K562 (cell line): ENCODE measurements around the gene CLSTN2. TPM values are rescaled to one million over a fixed set of nuclear protein-coding genes. Genes with fewer than 3 reads are reported as not detected.
A peak's percentile ranks its signal among the peaks of the same experiment; 100 is the strongest.

ENCODE experiments used
- ATF3 ChIP-seq, 2 experiments: fragments of 450-650 bp in 1 of 2; sonication (generic) in 1 of 2; formaldehyde crosslinking in 1 of 2; IDR thresholded peaks in 1 of 2; conservative IDR thresholded peaks in 1 of 2; 2 replicates each; pipeline versions ENCODE4 v1.6.1 to v1.8.1; 2016 to 2023; ENCODE audit warnings: mild to moderate bottlenecking in 2 of 2, moderate library complexity in 2 of 2, inconsistent platforms in 1 of 2, missing genetic modification reagents in 1 of 2
- CEBPG ChIP-seq, 3 experiments: fragments of 200-800 bp in 1 of 3; sonication (Bioruptor generic) in 1 of 3; sonication (generic) in 1 of 3; formaldehyde crosslinking in 1 of 3; IDR thresholded peaks in 2 of 3; conservative IDR thresholded peaks in 1 of 3; 2 replicates each; pipeline versions ENCODE4 v1.6.1 to v1.8.0; 2016 to 2022; ENCODE audit warnings: missing compliant biosample characterization in 2 of 3, missing genetic modification characterization in 2 of 3, mild to moderate bottlenecking in 1 of 3, missing genetic modification reagents in 1 of 3
- FOXJ2 ChIP-seq: fragments of 200-800 bp; sonication (Bioruptor generic); IDR thresholded peaks from 2 replicates; pipeline ENCODE4 v1.6.1; 2016; ENCODE audit warnings: missing genetic modification characterization, missing compliant biosample characterization
- HOMEZ ChIP-seq: fragments of 250-450 bp; sonication (Bioruptor Pico); IDR thresholded peaks from 2 replicates; pipeline ENCODE4 v1.4.0; 2020; ENCODE audit warnings: mild to moderate bottlenecking, moderate library complexity
- JUNB ChIP-seq: fragments of 450-650 bp; formaldehyde crosslinking; conservative IDR thresholded peaks from 2 replicates; pipeline ENCODE4 v1.4.0; 2020; ENCODE audit warnings: mild to moderate bottlenecking
- JUND ChIP-seq, 2 experiments: IDR thresholded peaks; 2 replicates in 1 of 2; 3 replicates in 1 of 2; pipeline ENCODE4 v1.6.1; 2011; ENCODE audit warnings: borderline replicate concordance in 2 of 2, low read depth in 2 of 2, low read length in 2 of 2, improper control_type of control experiment in 1 of 2, missing biosample characterization in 1 of 2, missing genetic modification characterization in 1 of 2, missing genetic modification reagents in 1 of 2
- MAFG ChIP-seq: fragments of 450-650 bp; conservative IDR thresholded peaks from 2 replicates; pipeline ENCODE4 v1.6.1; 2016; ENCODE audit warnings: missing genetic modification characterization, missing compliant biosample characterization
- MGA ChIP-seq: fragments of 450-650 bp; IDR thresholded peaks from 2 replicates; pipeline ENCODE4 v1.6.1; 2016; ENCODE audit warnings: mild to moderate bottlenecking, moderate library complexity
- TCF3 ChIP-seq: sonication (generic); formaldehyde crosslinking; IDR thresholded peaks from 2 replicates; pipeline ENCODE4 v1.4.0; 2020; ENCODE audit warnings: mild to moderate bottlenecking, missing genetic modification reagents
- TEAD1 ChIP-seq, 2 experiments: fragments of 450-650 bp in 1 of 2; sonication (generic) in 1 of 2; formaldehyde crosslinking; IDR thresholded peaks; 2 replicates each; pipeline versions ENCODE4 v1.4.0 to v1.8.0; 2020 to 2022; ENCODE audit warnings: mild to moderate bottlenecking in 2 of 2, missing genetic modification reagents in 1 of 2
- ZNF584 ChIP-seq: fragments of 200-800 bp; sonication (Bioruptor generic); IDR thresholded peaks from 2 replicates; pipeline ENCODE4 v1.6.1; 2016; ENCODE audit warnings: low read depth, mild to moderate bottlenecking, missing genetic modification characterization, missing compliant biosample characterization
- polyA plus RNA-seq, 8 experiments: library from polyadenylated mRNA; depleted of rRNA in 4 of 8; stranded (reverse) in 5 of 8; unstranded in 3 of 8; fragments of >200 nt; fragmentation: Nextera tagmentation in 2 of 8; fragmentation: Illumina TruSeq in 1 of 8; extraction: Ambion mirVana in 2 of 8; extraction: Trizol in 1 of 8; gene quantifications; 2 replicates each; pipeline versions ENCODE4 v1.2.1 to v1.2.3, GENCODE V29; 2011 to 2014; ENCODE audit warnings: inconsistent platforms in 1 of 8, missing spikeins in 1 of 8
- total RNA-seq, 7 experiments: library from RNA; depleted of rRNA in 6 of 7; stranded (reverse); fragments of >200 nt in 6 of 7; fragmentation: Illumina TruSeq in 2 of 7; extraction: Trizol in 2 of 7; gene quantifications; 2 replicates each; pipeline versions ENCODE4 v1.2.1 to v1.2.3, GENCODE V29; 2011 to 2021; ENCODE audit warnings: low replicate concordance in 1 of 7

CLSTN2 gene
- total and polyA plus RNA-seq, 9 of the 15 experiments (the other 6 are each of a cell fraction or from before 2014, with no cell fraction given): 0.02 to 0.04 (median 0.04) TPM; not detected in 6

GRCh38 chr3:140467104-140467577, 532.2 kb downstream of the CLSTN2 start (continued):
- TF ChIP-seq MGA: peak; percentile 60
- peak; percentile 63; the same call in 1 of the 2 replicates for TF ChIP-seq ZNF584 (CRISPR knock-in tag)
- 0 out of 4 replicates have a peak, but pooled peaks of 1 of the 2 experiments have one; percentile 50 for TF ChIP-seq TEAD1 (CRISPR knock-in tag; IDR thresholded peaks at IDR 0.05)
- TF ChIP-seq CEBPG (CRISPR knock-in tag; IDR thresholded peaks at IDR 0.05): no peak
- TF ChIP-seq CEBPG (tag; conservative IDR thresholded peaks at IDR 0.05 in 1 of 2, IDR thresholded peaks at IDR 0.05 in 1 of 2): no peak
- no peak for TF ChIP-seq TCF3 (CRISPR knock-in tag)
- peak; percentile 66; the same call in 1 of the 2 replicates for TF ChIP-seq JUND (IDR thresholded peaks at IDR 0.05; ENCODE audit: borderline replicate concordance, low read depth, low read length)
- peak; percentile 49; the same call in 2 of the 3 replicates for TF ChIP-seq JUND (tag; IDR thresholded peaks at IDR 0.05; ENCODE audit: borderline replicate concordance, low read depth, low read length)
- TF ChIP-seq HOMEZ (CRISPR knock-in tag): 0 out of 2 replicates have a peak, but pooled peaks have one; percentile 34
- peak; percentile 68 for TF ChIP-seq ATF3 (IDR thresholded peaks at IDR 0.05)
- no peak for TF ChIP-seq ATF3 (CRISPR knock-in tag; conservative IDR thresholded peaks at IDR 0.05)
- peak; percentile 36; the same call in 1 of the 2 replicates for TF ChIP-seq JUNB (CRISPR knock-in tag)
- peak; percentile 60 for TF ChIP-seq MAFG (tag)
- peak; percentile 71 for TF ChIP-seq FOXJ2
